ENCODE measurements around the gene ZNF324.
"Not testable (repeated sequence)": the region's sequence is repeated elsewhere in the genome, so short reads cannot be mapped to it uniquely, and the experiment has no call there.

GRCh38 chr19:58448860-58449259, 18.0 kb upstream of the ZNF324 start:
- TF ChIP-seq, protein P1, sequence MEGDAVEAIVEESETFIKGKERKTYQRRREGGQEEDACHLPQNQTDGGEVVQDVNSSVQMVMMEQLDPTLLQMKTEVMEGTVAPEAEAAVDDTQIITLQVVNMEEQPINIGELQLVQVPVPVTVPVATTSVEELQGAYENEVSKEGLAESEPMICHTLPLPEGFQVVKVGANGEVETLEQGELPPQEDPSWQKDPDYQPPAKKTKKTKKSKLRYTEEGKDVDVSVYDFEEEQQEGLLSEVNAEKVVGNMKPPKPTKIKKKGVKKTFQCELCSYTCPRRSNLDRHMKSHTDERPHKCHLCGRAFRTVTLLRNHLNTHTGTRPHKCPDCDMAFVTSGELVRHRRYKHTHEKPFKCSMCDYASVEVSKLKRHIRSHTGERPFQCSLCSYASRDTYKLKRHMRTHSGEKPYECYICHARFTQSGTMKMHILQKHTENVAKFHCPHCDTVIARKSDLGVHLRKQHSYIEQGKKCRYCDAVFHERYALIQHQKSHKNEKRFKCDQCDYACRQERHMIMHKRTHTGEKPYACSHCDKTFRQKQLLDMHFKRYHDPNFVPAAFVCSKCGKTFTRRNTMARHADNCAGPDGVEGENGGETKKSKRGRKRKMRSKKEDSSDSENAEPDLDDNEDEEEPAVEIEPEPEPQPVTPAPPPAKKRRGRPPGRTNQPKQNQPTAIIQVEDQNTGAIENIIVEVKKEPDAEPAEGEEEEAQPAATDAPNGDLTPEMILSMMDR (IDR thresholded peaks at IDR 0.05; ENCODE audit: insufficient read depth, low read depth, low read length) = not testable (repeated sequence)
- TF ChIP-seq EZH2 (IDR thresholded peaks at IDR 0.05; ENCODE audit: insufficient read depth, low read length) = not testable (repeated sequence)
